Esophagus muscularis mucosa (tissue), 3 donors: ENCODE results near the gene INHBB.

Source experiments
- EP300 ChIP-seq: sonication (generic); formaldehyde crosslinking; IDR thresholded peaks from one replicate; pipeline ENCODE4 v1.6.1; 2017; ENCODE audit warnings: antibody characterized with exemption
- TF ChIP-seq, protein P1 (sequence below), 3 experiments: fragments of 200-600 bp in 2 of 3; fragments of 450-650 bp in 1 of 3; sonication (generic) in 2 of 3; IDR thresholded peaks; one replicate each; pipeline ENCODE4 v1.5.1; 2017 to 2019; ENCODE audit warnings: antibody characterized with exemption in 3 of 3, mild to moderate bottlenecking in 2 of 3, moderate library complexity in 1 of 3

- TF ChIP-seq, protein P1, sequence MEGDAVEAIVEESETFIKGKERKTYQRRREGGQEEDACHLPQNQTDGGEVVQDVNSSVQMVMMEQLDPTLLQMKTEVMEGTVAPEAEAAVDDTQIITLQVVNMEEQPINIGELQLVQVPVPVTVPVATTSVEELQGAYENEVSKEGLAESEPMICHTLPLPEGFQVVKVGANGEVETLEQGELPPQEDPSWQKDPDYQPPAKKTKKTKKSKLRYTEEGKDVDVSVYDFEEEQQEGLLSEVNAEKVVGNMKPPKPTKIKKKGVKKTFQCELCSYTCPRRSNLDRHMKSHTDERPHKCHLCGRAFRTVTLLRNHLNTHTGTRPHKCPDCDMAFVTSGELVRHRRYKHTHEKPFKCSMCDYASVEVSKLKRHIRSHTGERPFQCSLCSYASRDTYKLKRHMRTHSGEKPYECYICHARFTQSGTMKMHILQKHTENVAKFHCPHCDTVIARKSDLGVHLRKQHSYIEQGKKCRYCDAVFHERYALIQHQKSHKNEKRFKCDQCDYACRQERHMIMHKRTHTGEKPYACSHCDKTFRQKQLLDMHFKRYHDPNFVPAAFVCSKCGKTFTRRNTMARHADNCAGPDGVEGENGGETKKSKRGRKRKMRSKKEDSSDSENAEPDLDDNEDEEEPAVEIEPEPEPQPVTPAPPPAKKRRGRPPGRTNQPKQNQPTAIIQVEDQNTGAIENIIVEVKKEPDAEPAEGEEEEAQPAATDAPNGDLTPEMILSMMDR (IDR thresholded peaks at IDR 0.05) = no peak
- TF ChIP-seq EP300 = no peak
Measured at GRCh38 chr2:120344976-120345581, 857 bp upstream of the INHBB start.
